Right atrium auricular region (tissue), 2 donors: Measurements from ENCODE around the gene INPP5D. TPM values are rescaled to one million over a fixed set of nuclear protein-coding genes. Genes with fewer than 3 reads are reported as not detected.

ENCODE experiments used
- DNase-seq: peaks from one replicate; pipeline ENCODE4 v3.0.0-alpha.2; 2019; ENCODE audit warnings: low spot score
- H3K27ac ChIP-seq, 2 donors: fragments of 200-600 bp; sonication (generic); 1 replicate in 1 of 2; 2 replicates in 1 of 2; pipeline ENCODE4 v1.5.1; 2016 to 2019
- H3K27me3 ChIP-seq, 2 donors: fragments of 200-600 bp; sonication (generic); one replicate each; pipeline versions ENCODE4 v1.5.1 to v1.6.0; 2017 to 2019
- H3K36me3 ChIP-seq: fragments of 200-600 bp; sonication (generic); one replicate; pipeline ENCODE4 v1.5.1; 2016
- H3K4me1 ChIP-seq, 2 donors: fragments of 200-600 bp; sonication (generic); one replicate each; pipeline versions ENCODE4 v1.5.1 to v1.6.0; 2017 to 2019
- H3K4me3 ChIP-seq, 2 donors: fragments of 200-600 bp; sonication (generic); 1 replicate in 1 of 2; 2 replicates in 1 of 2; pipeline ENCODE4 v1.5.1; 2017 to 2019; ENCODE audit warnings: mild to moderate bottlenecking in 1 of 2, moderate library complexity in 1 of 2
- H3K9me3 ChIP-seq, 2 donors: fragments of 200-600 bp; sonication (generic); one replicate each; pipeline ENCODE4 v1.5.1; 2019
- CTCF ChIP-seq, 2 donors: fragments of 200-600 bp; sonication (generic); IDR thresholded peaks; one replicate each; pipeline ENCODE4 v1.5.1; 2019; ENCODE audit warnings: antibody characterized with exemption in 2 of 2
- total RNA-seq, 2 donors: library from RNA; depleted of rRNA; stranded (reverse); fragments of >200 nt; gene quantifications; one replicate each; pipeline ENCODE4 v1.1.0, GENCODE V29; 2016

Gene INPP5D
- total RNA-seq, 2 donors from 2014 or later = 2.9 to 7.0 TPM

DNA sequence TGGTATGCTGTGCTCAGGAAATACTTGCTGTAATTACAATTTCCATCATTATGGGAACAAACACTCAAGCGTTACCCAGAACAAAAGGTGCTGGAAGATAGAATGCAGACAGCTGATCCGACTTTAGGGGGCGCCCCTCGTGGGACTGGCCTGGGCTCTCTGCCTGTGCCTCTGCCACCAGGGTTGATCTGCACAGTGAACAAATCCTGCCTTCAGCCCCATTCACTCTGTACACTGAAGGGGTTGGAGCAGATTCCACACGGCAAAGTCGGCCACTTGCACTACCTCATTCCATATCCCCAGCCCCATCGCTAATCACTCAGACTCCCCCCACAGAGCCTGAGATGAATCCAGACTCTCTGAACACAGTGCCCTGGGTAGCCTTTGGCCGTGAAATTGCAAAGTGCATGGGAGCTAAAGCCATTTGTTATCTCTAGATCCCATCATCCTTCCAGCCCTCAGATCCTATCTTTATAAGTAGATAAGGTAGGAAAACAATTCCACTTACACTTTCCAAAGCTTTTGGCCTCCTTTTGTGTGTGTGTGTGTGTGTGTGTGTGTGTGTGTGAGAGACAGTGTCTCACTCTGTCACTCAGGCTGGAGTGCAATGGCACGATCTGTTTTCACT is 69.3 kb downstream of the INPP5D start:
- H3K27ac ChIP-seq = no peak overlapping the region
- H3K4me1 ChIP-seq = no peaks in the 10 kb centered on the region
- DNase-seq = no peak
- TF ChIP-seq CTCF (IDR thresholded peaks at IDR 0.05) = no peak
- H3K27me3 ChIP-seq = no peaks in the 10 kb centered on the region
- no peaks in the 10 kb centered on the region for H3K9me3 ChIP-seq
- H3K4me3 ChIP-seq = no peak overlapping the region
- no peaks in the 10 kb centered on the region for H3K36me3 ChIP-seq

- Histone ChIP-seq H3K9me3 (no peaks in the 10 kb centered on the region), H3K27ac (no peak overlapping the region), H3K4me3 (no peak overlapping the region), H3K27me3 (no peaks in the 10 kb centered on the region), H3K36me3 (no peaks in the 10 kb centered on the region), H3K4me1 (no peaks in the 10 kb centered on the region)
- TF ChIP-seq CTCF (IDR thresholded peaks at IDR 0.05) = no peak
- DNase-seq = no peak
Measured at GRCh38 chr2:233130024-233130423, 69.9 kb downstream of the INPP5D start.

GRCh38 chr2:233130481-233131020 is 70.4 kb downstream of the INPP5D start:
- Histone ChIP-seq H3K4me3 (no peak overlapping the region), H3K27me3 (no peaks in the 10 kb centered on the region), H3K36me3 (no peaks in the 10 kb centered on the region), H3K27ac (no peak overlapping the region), H3K9me3 (no peaks in the 10 kb centered on the region), H3K4me1 (no peaks in the 10 kb centered on the region)
- DNase-seq = no peak
- TF ChIP-seq CTCF (IDR thresholded peaks at IDR 0.05) = no peak

- no peaks in the 10 kb centered on the region for H3K4me1 ChIP-seq
- H3K4me3 ChIP-seq = no peak overlapping the region
- no peak overlapping the region for H3K27ac ChIP-seq
- DNase-seq = no peak
- no peaks in the 10 kb centered on the region for H3K36me3 ChIP-seq
- TF ChIP-seq CTCF (IDR thresholded peaks at IDR 0.05) = no peak
- no peaks in the 10 kb centered on the region for H3K9me3 ChIP-seq
- H3K27me3 ChIP-seq = no peaks in the 10 kb centered on the region
Measured at GRCh38 chr2:233131936-233132720, 72.0 kb downstream of the INPP5D start.

DNA sequence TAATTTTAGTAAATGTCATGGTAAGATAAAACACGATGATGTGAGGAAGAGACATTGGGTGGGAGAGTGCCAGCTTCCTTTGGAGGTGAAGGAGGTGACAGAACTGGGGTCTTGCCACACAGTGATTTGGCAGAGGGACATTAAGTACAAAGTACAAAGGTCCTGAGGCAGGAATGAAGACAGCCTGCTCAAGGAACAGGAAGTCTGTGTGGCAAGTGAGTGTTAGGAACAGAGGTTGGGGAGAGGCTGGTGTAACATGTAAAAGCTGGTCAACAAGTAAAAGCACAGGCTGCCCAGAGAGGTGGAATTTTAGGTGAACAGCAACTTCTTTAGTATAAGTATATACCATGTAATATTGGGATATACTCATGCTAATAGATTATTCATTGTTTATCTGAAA is 73.1 kb downstream of the INPP5D start:
- Histone ChIP-seq H3K36me3 (no peaks in the 10 kb centered on the region), H3K27ac (no peak overlapping the region), H3K4me1 (no peaks in the 10 kb centered on the region), H3K9me3 (no peaks in the 10 kb centered on the region), H3K27me3 (no peaks in the 10 kb centered on the region), H3K4me3 (no peak overlapping the region)
- no peak for TF ChIP-seq CTCF (IDR thresholded peaks at IDR 0.05)
- DNase-seq = no peak
